ENCODE measurements around the gene MPDU1.

GRCh38 chr17:7538050-7538449 lies 45.6 kb upstream of the MPDU1 start:
- TF ChIP-seq POLR2AphosphoS5 (IDR thresholded peaks at IDR 0.05; ENCODE audit: borderline replicate concordance, low read depth, low read length), result no peak
- no peak for TF ChIP-seq EZH2 (IDR thresholded peaks at IDR 0.05)
- no peak for TF ChIP-seq FOXP2 (optimal IDR thresholded peaks at IDR 0.05; ENCODE audit: control extremely low read depth, extremely low read length, insufficient read depth)
